ENCODE measurements around the gene SLC22A2.

SLC22A2 gene

DNA sequence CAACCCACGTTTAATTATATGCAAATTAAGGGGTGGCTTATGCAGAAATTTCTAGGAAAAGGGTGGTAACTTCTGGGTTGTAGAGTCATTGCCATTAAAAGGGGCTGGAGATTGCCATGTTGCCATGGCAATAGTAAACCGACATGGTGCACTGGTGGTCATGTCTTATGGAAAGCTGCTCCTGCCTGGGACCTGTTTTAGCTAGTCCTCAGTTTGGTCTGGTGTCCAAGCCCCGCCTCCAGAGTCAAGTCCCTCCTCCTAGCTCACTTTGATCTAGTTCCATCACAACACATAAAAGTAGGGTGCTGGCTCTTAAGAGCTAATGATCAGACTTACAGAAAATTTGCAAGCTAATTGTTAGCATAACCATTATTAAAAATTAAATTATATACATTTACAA lies 5.3 kb downstream of the SLC22A2 start:
- DNase-seq (ENCODE audit: insufficient read length, low spot score) (no peak), FAIRE-seq (no peak)
- no peak for TF ChIP-seq CTCF (IDR thresholded peaks at IDR 0.05; ENCODE audit: insufficient read depth, missing control alignments)

- FAIRE-seq = no peak
- TF ChIP-seq CTCF (IDR thresholded peaks at IDR 0.05; ENCODE audit: insufficient read depth, missing control alignments) = no peak
- no peak for DNase-seq (ENCODE audit: insufficient read length, low spot score)
Observed at GRCh38 chr6:160252073-160252813, 6.4 kb downstream of the SLC22A2 start.

DNA sequence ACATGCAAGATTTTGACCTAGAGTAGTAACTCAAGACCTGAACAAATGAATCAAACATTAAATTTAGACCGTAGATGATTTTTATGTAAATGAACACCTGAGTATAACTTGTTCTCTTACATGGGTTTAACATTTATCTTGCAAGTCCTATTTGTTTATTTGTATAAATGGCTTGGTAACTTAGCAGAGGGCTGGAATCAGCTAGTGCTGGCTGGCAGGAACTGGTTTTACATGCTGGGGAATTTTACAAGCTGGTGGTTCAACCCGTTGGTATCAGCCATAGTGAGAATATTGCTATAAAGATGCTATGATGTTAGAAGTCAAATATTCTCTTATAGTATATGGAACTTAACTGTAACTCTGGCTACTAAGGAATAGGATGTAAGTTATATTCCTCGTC lies 8.9 kb downstream of the SLC22A2 start:
- no peak for FAIRE-seq
- no peak for DNase-seq (ENCODE audit: insufficient read length, low spot score)
- no peak for TF ChIP-seq CTCF (IDR thresholded peaks at IDR 0.05; ENCODE audit: insufficient read depth, missing control alignments)

DNA sequence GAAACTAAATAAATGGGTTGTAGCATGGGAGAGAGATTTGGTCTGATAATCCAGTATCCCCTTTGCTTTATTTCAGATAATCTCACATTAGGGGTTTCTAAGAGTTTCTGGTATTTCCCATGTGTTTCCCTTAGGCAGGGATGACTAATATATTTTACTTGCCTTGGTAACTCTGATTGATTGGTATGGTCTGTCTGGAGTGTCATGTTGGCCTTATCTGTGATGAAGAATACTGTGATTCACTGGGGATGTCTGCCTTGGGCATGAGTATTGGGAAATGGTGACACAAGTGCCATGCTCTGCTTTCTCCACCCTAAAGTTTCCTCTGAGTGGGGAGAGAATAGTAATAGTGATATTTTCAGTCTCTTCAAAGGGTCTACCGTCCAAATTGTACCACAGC lies 10.1 kb downstream of the SLC22A2 start:
- FAIRE-seq (no peak), DNase-seq (ENCODE audit: insufficient read length, low spot score) (no peak)
- no peak for TF ChIP-seq CTCF (IDR thresholded peaks at IDR 0.05; ENCODE audit: insufficient read depth, missing control alignments)

GRCh38 chr6:160247457-160247883 lies 11.2 kb downstream of the SLC22A2 start:
- no peak for TF ChIP-seq CTCF (IDR thresholded peaks at IDR 0.05; ENCODE audit: insufficient read depth, missing control alignments)
- FAIRE-seq (no peak), DNase-seq (ENCODE audit: insufficient read length, low spot score) (no peak)

GRCh38 chr6:160240691-160241084 lies 17.9 kb downstream of the SLC22A2 start:
- TF ChIP-seq CTCF (IDR thresholded peaks at IDR 0.05; ENCODE audit: insufficient read depth, missing control alignments) = no peak
- DNase-seq (ENCODE audit: insufficient read length, low spot score) (no peak), FAIRE-seq (no peak)

- DNase-seq (ENCODE audit: insufficient read length, low spot score) (no peak), FAIRE-seq (no peak)
Observed at GRCh38 chr6:160239929-160240690, 18.5 kb downstream of the SLC22A2 start.

More at GRCh38 chr6:160239929-160240690, 18.5 kb downstream of the SLC22A2 start:
- TF ChIP-seq CTCF (IDR thresholded peaks at IDR 0.05; ENCODE audit: insufficient read depth, missing control alignments) = no peak
